ENCODE measurements around the gene RBM38.

The RBM38 gene

GRCh38 chr20:57407541-57407956, 16.4 kb downstream of the RBM38 start:
- H3K27ac ChIP-seq = no peak overlapping the region

DNA sequence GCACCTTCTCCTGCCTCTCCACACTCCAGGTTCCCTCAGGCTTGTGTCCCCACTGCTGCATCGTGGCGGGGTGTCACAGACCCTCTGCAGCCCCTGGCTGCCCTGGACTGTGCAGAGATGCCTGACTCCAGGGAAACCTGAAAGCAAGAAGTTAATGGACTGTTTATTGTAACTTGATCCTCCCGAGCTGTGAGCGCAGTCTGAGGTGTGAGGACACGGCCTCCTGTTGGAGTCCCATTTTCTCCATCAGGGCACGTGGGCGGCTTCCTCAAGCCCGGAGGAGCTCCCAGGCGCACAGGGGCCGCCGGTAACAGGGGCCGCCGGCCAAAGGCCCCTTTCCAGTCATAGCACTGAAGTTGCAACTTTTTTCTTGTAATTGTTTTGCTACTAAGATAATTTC, 16.9 kb downstream of the RBM38 start:
- no peak for TF ChIP-seq ZFX (IDR thresholded peaks at IDR 0.05; ENCODE audit: borderline replicate concordance)
- TF ChIP-seq, protein P1, sequence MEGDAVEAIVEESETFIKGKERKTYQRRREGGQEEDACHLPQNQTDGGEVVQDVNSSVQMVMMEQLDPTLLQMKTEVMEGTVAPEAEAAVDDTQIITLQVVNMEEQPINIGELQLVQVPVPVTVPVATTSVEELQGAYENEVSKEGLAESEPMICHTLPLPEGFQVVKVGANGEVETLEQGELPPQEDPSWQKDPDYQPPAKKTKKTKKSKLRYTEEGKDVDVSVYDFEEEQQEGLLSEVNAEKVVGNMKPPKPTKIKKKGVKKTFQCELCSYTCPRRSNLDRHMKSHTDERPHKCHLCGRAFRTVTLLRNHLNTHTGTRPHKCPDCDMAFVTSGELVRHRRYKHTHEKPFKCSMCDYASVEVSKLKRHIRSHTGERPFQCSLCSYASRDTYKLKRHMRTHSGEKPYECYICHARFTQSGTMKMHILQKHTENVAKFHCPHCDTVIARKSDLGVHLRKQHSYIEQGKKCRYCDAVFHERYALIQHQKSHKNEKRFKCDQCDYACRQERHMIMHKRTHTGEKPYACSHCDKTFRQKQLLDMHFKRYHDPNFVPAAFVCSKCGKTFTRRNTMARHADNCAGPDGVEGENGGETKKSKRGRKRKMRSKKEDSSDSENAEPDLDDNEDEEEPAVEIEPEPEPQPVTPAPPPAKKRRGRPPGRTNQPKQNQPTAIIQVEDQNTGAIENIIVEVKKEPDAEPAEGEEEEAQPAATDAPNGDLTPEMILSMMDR (IDR thresholded peaks at IDR 0.05) = no peak
- no peak overlapping the region for H3K27ac ChIP-seq

More at GRCh38 chr20:57407541-57407956, 16.4 kb downstream of the RBM38 start:
- TF ChIP-seq, protein P1 (IDR thresholded peaks at IDR 0.05) = no peak

DNA sequence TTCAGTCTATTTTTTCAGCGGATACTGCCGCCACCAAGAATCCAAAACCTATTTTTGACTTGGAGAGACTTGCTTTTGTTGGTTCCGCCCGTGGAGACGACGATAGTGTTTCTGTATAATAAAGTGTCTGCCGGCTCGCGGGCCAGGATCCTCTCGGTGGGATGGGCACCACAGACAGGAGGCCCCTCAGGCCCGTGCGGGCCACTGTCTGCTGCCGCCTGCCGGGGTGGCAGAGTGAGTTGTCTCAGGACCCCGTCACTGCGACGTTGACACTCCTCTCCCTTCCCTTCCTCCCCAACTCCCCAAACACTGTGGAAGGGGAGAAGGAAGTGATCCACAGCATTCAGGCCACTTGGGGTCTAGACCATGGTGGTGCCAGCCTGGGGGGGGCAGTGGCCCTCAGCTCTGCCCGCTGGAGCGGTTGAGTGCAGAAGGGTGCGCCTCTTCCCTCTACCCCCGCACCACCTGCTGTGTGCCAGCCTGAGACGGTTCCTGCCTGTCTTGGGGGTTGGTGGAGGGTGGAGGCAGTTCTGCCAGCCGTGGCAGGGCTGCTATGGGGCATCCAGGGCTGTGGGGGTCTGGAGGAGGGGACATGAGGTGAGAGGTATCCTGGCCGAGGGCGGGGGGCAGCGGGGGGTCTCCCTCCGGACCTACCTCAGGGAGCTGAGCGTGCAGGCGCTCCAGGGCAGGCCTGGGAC, 17.5 kb downstream of the RBM38 start:
- no peak overlapping the region for H3K27ac ChIP-seq
- TF ChIP-seq ZFX (IDR thresholded peaks at IDR 0.05; ENCODE audit: borderline replicate concordance) = no peak

DNA sequence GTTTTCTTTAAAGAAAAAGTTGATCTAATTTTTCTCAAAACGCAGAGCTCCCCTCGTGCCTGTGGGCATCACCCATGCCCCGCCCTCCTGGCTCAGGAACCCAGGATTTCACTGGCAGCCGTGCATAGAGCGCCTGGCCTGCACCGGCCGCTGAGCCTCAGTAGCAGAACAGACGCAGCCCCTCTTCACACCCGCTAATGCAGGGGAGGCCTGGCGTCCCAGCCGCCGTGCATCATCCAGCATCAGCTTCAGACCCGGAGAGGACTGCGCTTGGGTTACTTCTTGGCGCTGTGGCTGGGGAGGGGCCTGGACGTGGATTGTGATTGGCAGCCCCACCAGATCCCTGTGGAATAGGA, 18.1 kb downstream of the RBM38 start:
- no peak overlapping the region for H3K27ac ChIP-seq
- TF ChIP-seq, protein P1 (IDR thresholded peaks at IDR 0.05) = no peak
- no peak for TF ChIP-seq ZFX (IDR thresholded peaks at IDR 0.05; ENCODE audit: borderline replicate concordance)

DNA sequence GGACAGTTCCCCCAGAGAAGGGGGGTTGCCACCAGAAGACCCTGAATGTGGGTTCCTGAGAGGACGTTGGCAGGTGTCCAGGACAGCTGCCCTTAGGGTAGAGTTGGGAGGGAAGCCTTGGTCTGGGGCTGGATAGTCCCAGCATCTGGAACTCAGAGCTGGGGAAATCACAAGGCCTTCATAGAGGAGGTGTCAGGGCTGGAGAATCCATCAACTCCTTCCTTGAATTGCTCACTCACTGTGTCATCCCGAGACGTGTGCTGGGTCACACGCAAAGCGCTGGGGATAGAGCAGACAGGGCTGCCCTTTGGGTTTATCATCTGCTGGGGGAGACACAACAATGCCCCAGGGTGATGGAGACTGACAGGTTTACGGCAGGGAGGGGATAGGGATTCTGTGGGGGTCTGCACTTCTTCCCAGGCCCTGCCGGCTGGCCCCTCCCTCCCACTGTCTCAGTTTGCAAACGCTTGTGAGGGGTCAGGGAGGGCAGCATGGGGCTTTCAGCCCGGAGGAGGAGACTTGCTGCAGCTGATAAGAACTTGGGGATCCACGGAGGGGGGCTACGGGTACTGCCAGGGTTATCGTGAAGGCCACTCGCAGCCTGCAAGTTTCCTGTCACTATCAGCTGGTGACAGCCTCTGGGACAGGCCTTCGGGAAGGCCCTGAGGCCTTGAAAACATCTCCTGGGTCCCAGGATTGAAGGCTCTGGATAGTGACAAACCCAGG, 18.6 kb downstream of the RBM38 start:
- H3K27ac ChIP-seq = no peak overlapping the region
- TF ChIP-seq, protein P1 (IDR thresholded peaks at IDR 0.05) = no peak
- TF ChIP-seq ZFX (IDR thresholded peaks at IDR 0.05; ENCODE audit: borderline replicate concordance) = no peak

DNA sequence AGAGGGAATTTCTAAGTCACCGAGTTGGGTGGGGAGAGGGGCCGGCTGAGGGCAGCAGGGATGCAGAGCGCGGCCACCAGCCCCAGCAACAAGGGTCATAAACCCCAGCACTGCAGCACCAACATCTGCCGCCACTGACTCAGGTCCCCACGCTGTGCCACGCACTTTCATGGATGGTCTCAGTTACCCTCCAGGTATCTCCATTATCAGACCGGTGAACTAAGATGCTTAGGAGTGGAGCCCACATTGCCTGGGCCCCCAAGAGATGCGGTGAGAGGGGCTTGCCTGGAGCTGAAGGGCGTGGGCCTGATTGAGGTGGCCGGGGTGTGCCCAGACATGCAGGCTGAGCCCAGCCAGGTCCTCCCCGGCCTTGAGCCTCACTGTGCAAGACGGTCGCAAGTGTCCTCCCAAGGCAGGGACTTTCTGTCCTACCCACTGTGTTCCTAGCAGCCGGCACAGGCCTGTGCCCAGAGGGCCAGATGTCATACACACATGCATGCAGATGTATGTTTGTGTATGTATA, 19.3 kb downstream of the RBM38 start:
- TF ChIP-seq ZFX (IDR thresholded peaks at IDR 0.05; ENCODE audit: borderline replicate concordance) = no peak
- TF ChIP-seq, protein P1 (IDR thresholded peaks at IDR 0.05) = no peak
- no peak overlapping the region for H3K27ac ChIP-seq

GRCh38 chr20:57410924-57411323, 19.7 kb downstream of the RBM38 start:
- TF ChIP-seq ZFX (IDR thresholded peaks at IDR 0.05; ENCODE audit: borderline replicate concordance) = no peak
- TF ChIP-seq, protein P1 (IDR thresholded peaks at IDR 0.05) = no peak
- H3K27ac ChIP-seq = no peak overlapping the region

All from 22Rv1 (cell line).